ENCODE results near the gene HDHD5. TPM values are rescaled to one million over a fixed set of nuclear protein-coding genes. Genes with fewer than 3 reads are reported as not detected.

HDHD5 gene
- total RNA-seq, 1 experiment from 2014 or later: 37.2 TPM

- no peaks in the 10 kb centered on the region for H3K9me3 ChIP-seq (ENCODE audit: control insufficient read depth, insufficient read depth, low read depth, low read length)
- in situ Hi-C loops (cut with HindIII; ENCODE audit: low pct_unique_long_range_greater_than_20kb, low sequenced_read_pairs) (no loop called here), intact Hi-C loops (cut with micrococcal nuclease; ENCODE audit: unreplicated experiment) (no loop called here)
- DNase-seq (ENCODE audit: low read depth, low spot score): no peak
- CTCF ChIA-PET: no interaction called here
- H3K36me3 ChIP-seq (ENCODE audit: control insufficient read depth, insufficient read depth, low read length): no peaks in the 10 kb centered on the region
- H3K4me1 ChIP-seq (ENCODE audit: control insufficient read depth, insufficient read depth, low read length): no peaks in the 10 kb centered on the region
- H3K27ac ChIP-seq (ENCODE audit: low read length): no peak overlapping the region
- no peaks in the 10 kb centered on the region for H3K27me3 ChIP-seq (ENCODE audit: control insufficient read depth, insufficient read depth, low read length)
- no TSS peak for BruUV-seq (replicated peaks)
- POLR2A ChIA-PET: no interaction called here
- ATAC-seq: no peak
- TF ChIP-seq TCF7L2 (IDR thresholded peaks at IDR 0.05; ENCODE audit: low read depth, low read length) (no peak), REST (IDR thresholded peaks at IDR 0.05; ENCODE audit: insufficient read depth in 1 of 2, low read depth in 2 of 2, low read length in 1 of 2) (no peak), SIN3A (IDR thresholded peaks at IDR 0.05; ENCODE audit: borderline replicate concordance, insufficient read depth, low read depth, low read length) (no peak), POLR2AphosphoS5 (IDR thresholded peaks at IDR 0.05; ENCODE audit: low read depth, low read length) (no peak)
- TF ChIP-seq, protein P1, sequence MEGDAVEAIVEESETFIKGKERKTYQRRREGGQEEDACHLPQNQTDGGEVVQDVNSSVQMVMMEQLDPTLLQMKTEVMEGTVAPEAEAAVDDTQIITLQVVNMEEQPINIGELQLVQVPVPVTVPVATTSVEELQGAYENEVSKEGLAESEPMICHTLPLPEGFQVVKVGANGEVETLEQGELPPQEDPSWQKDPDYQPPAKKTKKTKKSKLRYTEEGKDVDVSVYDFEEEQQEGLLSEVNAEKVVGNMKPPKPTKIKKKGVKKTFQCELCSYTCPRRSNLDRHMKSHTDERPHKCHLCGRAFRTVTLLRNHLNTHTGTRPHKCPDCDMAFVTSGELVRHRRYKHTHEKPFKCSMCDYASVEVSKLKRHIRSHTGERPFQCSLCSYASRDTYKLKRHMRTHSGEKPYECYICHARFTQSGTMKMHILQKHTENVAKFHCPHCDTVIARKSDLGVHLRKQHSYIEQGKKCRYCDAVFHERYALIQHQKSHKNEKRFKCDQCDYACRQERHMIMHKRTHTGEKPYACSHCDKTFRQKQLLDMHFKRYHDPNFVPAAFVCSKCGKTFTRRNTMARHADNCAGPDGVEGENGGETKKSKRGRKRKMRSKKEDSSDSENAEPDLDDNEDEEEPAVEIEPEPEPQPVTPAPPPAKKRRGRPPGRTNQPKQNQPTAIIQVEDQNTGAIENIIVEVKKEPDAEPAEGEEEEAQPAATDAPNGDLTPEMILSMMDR (IDR thresholded peaks at IDR 0.05): no peak
- no peak overlapping the region for H3K4me3 ChIP-seq (ENCODE audit: low read depth in 2 of 2, low read length in 2 of 2)
These were observed 55.7 kb downstream of the HDHD5 start for GRCh38 chr22:17103351-17103750.

- Histone ChIP-seq H3K4me1 (ENCODE audit: control insufficient read depth, insufficient read depth, low read length) (no peaks in the 10 kb centered on the region), H3K27ac (ENCODE audit: low read length) (no peak overlapping the region), H3K4me3 (ENCODE audit: low read depth in 2 of 2, low read length in 2 of 2) (no peak overlapping the region), H3K27me3 (ENCODE audit: control insufficient read depth, insufficient read depth, low read length) (no peaks in the 10 kb centered on the region), H3K9me3 (ENCODE audit: control insufficient read depth, insufficient read depth, low read depth, low read length) (no peaks in the 10 kb centered on the region), H3K36me3 (ENCODE audit: control insufficient read depth, insufficient read depth, low read length) (no peaks in the 10 kb centered on the region)
- ATAC-seq (no peak), DNase-seq (ENCODE audit: low read depth, low spot score) (no peak)
- ChIA-PET POLR2A (no interaction called here), CTCF (no interaction called here)
- in situ Hi-C loops (cut with HindIII; ENCODE audit: low pct_unique_long_range_greater_than_20kb, low sequenced_read_pairs) (no loop called here), intact Hi-C loops (cut with micrococcal nuclease; ENCODE audit: unreplicated experiment) (no loop called here)
- TF ChIP-seq TCF7L2 (IDR thresholded peaks at IDR 0.05; ENCODE audit: low read depth, low read length) (no peak), REST (IDR thresholded peaks at IDR 0.05; ENCODE audit: insufficient read depth in 1 of 2, low read depth in 2 of 2, low read length in 1 of 2) (no peak), SIN3A (IDR thresholded peaks at IDR 0.05; ENCODE audit: borderline replicate concordance, insufficient read depth, low read depth, low read length) (no peak), POLR2AphosphoS5 (IDR thresholded peaks at IDR 0.05; ENCODE audit: low read depth, low read length) (no peak)
- TF ChIP-seq, protein P1 (IDR thresholded peaks at IDR 0.05): no peak
- BruUV-seq (replicated peaks): no TSS peak
These were observed 56.8 kb downstream of the HDHD5 start for GRCh38 chr22:17102297-17102667.

Measured in Panc1 (cell line).